CD4-positive, alpha-beta memory T cell (primary cell): Measurements from ENCODE around the gene TRIM72. TPM values are rescaled to one million over a fixed set of nuclear protein-coding genes. Genes with fewer than 3 reads are reported as not detected.

Experiments
- CTCF ChIA-PET: fragments of 350-600 bp; sonication (Branson Sonifier 250); formaldehyde crosslinking; loops from one replicate; lab custom pipeline; 2021; ENCODE audit warnings: inconsistent platforms; ENCODE audit not compliant: partially characterized antibody; lab: Charles Lee
- POLR2A ChIA-PET: fragments of 350-600 bp; sonication (Branson Sonifier 250); formaldehyde crosslinking; loops from one replicate; lab custom pipeline; 2021; ENCODE audit not compliant: partially characterized antibody; lab: Charles Lee
- DNase-seq, 5 donors: peaks; one replicate each; pipeline versions ENCODE4 v3.0.0 to v3.0.0-alpha.2; 2020 to 2022; ENCODE audit warnings: mixed read lengths in 1 of 5
- H3K27ac ChIP-seq: one replicate; pipeline ENCODE4 v1.7.0; 2013; ENCODE audit warnings: low read depth, low read length
- H3K27me3 ChIP-seq: 2 replicates; pipeline ENCODE4 v1.7.0; 2013; ENCODE audit warnings: mild to moderate bottlenecking, low read length, moderate library complexity; ENCODE audit not compliant: insufficient read depth
- H3K36me3 ChIP-seq: 2 replicates; pipeline ENCODE4 v1.7.0; 2013; ENCODE audit warnings: mild to moderate bottlenecking, low read length, moderate library complexity; ENCODE audit not compliant: insufficient read depth
- H3K4me1 ChIP-seq: 2 replicates; pipeline ENCODE4 v1.7.0; 2013; ENCODE audit warnings: mild to moderate bottlenecking, low read length, moderate library complexity; ENCODE audit not compliant: insufficient read depth
- H3K4me3 ChIP-seq, 2 donors: one replicate each; pipeline ENCODE4 v1.7.0; 2013; ENCODE audit warnings: low read length in 2 of 2, mild to moderate bottlenecking in 1 of 2
- H3K9me3 ChIP-seq, 2 donors: one replicate each; pipeline ENCODE4 v1.7.0; 2013; ENCODE audit warnings: low read length in 2 of 2, control low read depth in 1 of 2; ENCODE audit not compliant: control insufficient read depth in 1 of 2
- H3K27ac Mint-ChIP-seq, 7 donors: one replicate each; pipeline ENCODE4 v1.8.0; 2020 to 2021; ENCODE audit warnings: mixed read lengths in 7 of 7, mild to moderate bottlenecking in 6 of 7, inconsistent platforms in 3 of 7, moderate library complexity in 3 of 7
- H3K27me3 Mint-ChIP-seq, 2 donors: one replicate each; pipeline ENCODE4 v1.8.0; 2020 to 2021; ENCODE audit warnings: mixed read lengths in 2 of 2
- H3K36me3 Mint-ChIP-seq, 2 donors: one replicate each; pipeline ENCODE4 v1.8.0; 2020 to 2021; ENCODE audit warnings: mixed read lengths in 2 of 2, inconsistent platforms in 1 of 2, mild to moderate bottlenecking in 1 of 2
- H3K4me1 Mint-ChIP-seq, 4 donors: one replicate each; pipeline ENCODE4 v1.8.0; 2020 to 2021; ENCODE audit warnings: mixed read lengths in 4 of 4, mild to moderate bottlenecking in 1 of 4
- H3K4me3 Mint-ChIP-seq, 8 donors: one replicate each; pipeline ENCODE4 v1.8.0; 2020 to 2021; ENCODE audit warnings: mixed read lengths in 8 of 8, mild to moderate bottlenecking in 7 of 8, moderate library complexity in 6 of 8, inconsistent platforms in 3 of 8
- H3K9me3 Mint-ChIP-seq, 8 donors: one replicate each; pipeline ENCODE4 v1.8.0; 2020 to 2021; ENCODE audit warnings: mixed read lengths in 8 of 8, mild to moderate bottlenecking in 5 of 8, inconsistent platforms in 3 of 8, moderate library complexity in 1 of 8
- intact Hi-C: fragments of 100-400 bp; cut with micrococcal nuclease; formaldehyde crosslinking; loops from one replicate; pipeline ENCODE4 v1.15.1; 2023
- polyA plus RNA-seq, 2 donors: library from polyadenylated mRNA; unstranded; fragments of 300-500 nt; fragmentation: Illumina TruSeq; gene quantifications; one replicate each; pipeline ENCODE4 v1.2.3, GENCODE V29; 2021
- total RNA-seq, 2 experiments: library from RNA; stranded (reverse); gene quantifications; one replicate each; pipeline ENCODE4 v1.2.3, GENCODE V29; 2021

Gene TRIM72
- total and polyA plus RNA-seq, 4 experiments from 2014 or later, result not detected

- Histone ChIP-seq H3K27ac (no peak overlapping the region), H3K27me3 (peaks cover under 1% of the 10 kb centered on the region), H3K4me1 (no peaks in the 10 kb centered on the region), H3K9me3 (no peaks in the 10 kb centered on the region), H3K36me3 (no peaks in the 10 kb centered on the region), H3K4me3 (no peak overlapping the region)
- Mint-ChIP-seq H3K36me3 (no peaks in the 10 kb centered on the region), H3K27me3 (peaks cover 11 to 20% of the 10 kb centered on the region in 2 donors), H3K9me3 (no peaks in the 10 kb centered on the region), H3K4me3 (no peak overlapping the region), H3K4me1 (no peaks in the 10 kb centered on the region), H3K27ac (no peak overlapping the region)
- no peak for DNase-seq
- intact Hi-C loops, result no loop called here
- ChIA-PET POLR2A (no interaction called here), CTCF (interaction anchor here (1.4 kb wide), 1 partner anchor 646 kb away, joined by 3 read pairs; no protein-coding TSS in a partner anchor)
Observed at GRCh38 chr16:31223044-31223443, 9.1 kb downstream of the TRIM72 start.

GRCh38 chr16:31224092-31224955 lies 10.4 kb downstream of the TRIM72 start:
- Mint-ChIP-seq H3K4me3 (no peak overlapping the region), H3K27ac (no peak overlapping the region), H3K9me3 (no peaks in the 10 kb centered on the region), H3K4me1 (no peaks in the 10 kb centered on the region), H3K36me3 (no peaks in the 10 kb centered on the region), H3K27me3 (peaks cover 8 to 12% of the 10 kb centered on the region in 2 donors)
- no peak for DNase-seq
- Histone ChIP-seq H3K4me1 (no peaks in the 10 kb centered on the region), H3K27me3 (no peaks in the 10 kb centered on the region), H3K4me3 (no peak overlapping the region), H3K36me3 (no peaks in the 10 kb centered on the region), H3K27ac (no peak overlapping the region), H3K9me3 (no peaks in the 10 kb centered on the region)
- intact Hi-C loops, result no loop called here
- CTCF ChIA-PET, result interaction anchor here (1.4 kb wide), 1 partner anchor 645 kb away, joined by 3 read pairs; no protein-coding TSS in a partner anchor
- POLR2A ChIA-PET, result no interaction called here

GRCh38 chr16:31225193-31225592 lies 11.3 kb downstream of the TRIM72 start:
- H3K4me1 Mint-ChIP-seq, result no peaks in the 10 kb centered on the region
- Histone ChIP-seq H3K36me3 (no peaks in the 10 kb centered on the region), H3K27ac (no peak overlapping the region), H3K9me3 (no peaks in the 10 kb centered on the region), H3K4me3 (no peak overlapping the region), H3K4me1 (no peaks in the 10 kb centered on the region), H3K27me3 (no peaks in the 10 kb centered on the region)
- CTCF ChIA-PET, result no interaction called here
- no peak overlapping the region for H3K4me3 Mint-ChIP-seq
- POLR2A ChIA-PET, result no interaction called here
- no peak for DNase-seq
- no peaks in the 10 kb centered on the region for H3K9me3 Mint-ChIP-seq
- H3K27me3 Mint-ChIP-seq, result peaks cover 8 to 12% of the 10 kb centered on the region in 2 donors
- intact Hi-C loops, result no loop called here
- H3K36me3 Mint-ChIP-seq, result no peaks in the 10 kb centered on the region
- H3K27ac Mint-ChIP-seq, result no peak overlapping the region

- ChIA-PET POLR2A (no interaction called here), CTCF (interaction anchor here (0.7 kb wide), 1 partner anchor 100 kb away, joined by 5 read pairs; no protein-coding TSS in a partner anchor)
- Mint-ChIP-seq H3K9me3 (no peaks in the 10 kb centered on the region), H3K27me3 (no peaks in the 10 kb centered on the region), H3K4me3 (no peak overlapping the region), H3K27ac (no peak overlapping the region), H3K4me1 (no peaks in the 10 kb centered on the region), H3K36me3 (no peaks in the 10 kb centered on the region)
- intact Hi-C loops, result no loop called here
- Histone ChIP-seq H3K36me3 (no peaks in the 10 kb centered on the region), H3K27me3 (no peaks in the 10 kb centered on the region), H3K9me3 (no peaks in the 10 kb centered on the region), H3K4me3 (no peak overlapping the region), H3K4me1 (no peaks in the 10 kb centered on the region), H3K27ac (no peak overlapping the region)
- no peak for DNase-seq
Observed at GRCh38 chr16:31228206-31228605, 14.3 kb downstream of the TRIM72 start.

- DNase-seq, result no peak
- Mint-ChIP-seq H3K36me3 (no peaks in the 10 kb centered on the region), H3K4me1 (no peaks in the 10 kb centered on the region), H3K9me3 (peaks cover 0 to 4% (median 0%) of the 10 kb centered on the region in 8 donors), H3K4me3 (no peak overlapping the region), H3K27ac (no peak overlapping the region), H3K27me3 (no peaks in the 10 kb centered on the region)
- H3K27ac ChIP-seq, result no peak overlapping the region
- POLR2A ChIA-PET, result no interaction called here
- no peaks in the 10 kb centered on the region for H3K4me1 ChIP-seq
- CTCF ChIA-PET, result no interaction called here
- H3K4me3 ChIP-seq, result no peak overlapping the region
- H3K36me3 ChIP-seq, result no peaks in the 10 kb centered on the region
- no peaks in the 10 kb centered on the region for H3K9me3 ChIP-seq
- H3K27me3 ChIP-seq, result no peaks in the 10 kb centered on the region
- intact Hi-C loops, result no loop called here
Observed at GRCh38 chr16:31229501-31229900, 15.6 kb downstream of the TRIM72 start.

GRCh38 chr16:31238041-31238440 lies 24.1 kb downstream of the TRIM72 start:
- intact Hi-C loops, result no loop called here
- H3K4me1 Mint-ChIP-seq, result peaks cover 0 to 3% (median 0%) of the 10 kb centered on the region in 4 donors
- ChIA-PET CTCF (no interaction called here), POLR2A (no interaction called here)
- Histone ChIP-seq H3K4me1 (no peaks in the 10 kb centered on the region), H3K9me3 (no peaks in the 10 kb centered on the region), H3K27ac (no peak overlapping the region), H3K27me3 (no peaks in the 10 kb centered on the region), H3K36me3 (no peaks in the 10 kb centered on the region), H3K4me3 (no peak overlapping the region)
- peaks cover 0 to 9% (median under 1%) of the 10 kb centered on the region in 8 donors for H3K9me3 Mint-ChIP-seq
- no peaks in the 10 kb centered on the region for H3K36me3 Mint-ChIP-seq
- no peak for DNase-seq
- H3K27me3 Mint-ChIP-seq, result no peaks in the 10 kb centered on the region
- H3K27ac Mint-ChIP-seq, result no peak overlapping the region
- no peak overlapping the region for H3K4me3 Mint-ChIP-seq

GRCh38 chr16:31242206-31242605 lies 28.3 kb downstream of the TRIM72 start:
- Mint-ChIP-seq H3K27me3 (no peaks in the 10 kb centered on the region), H3K36me3 (no peaks in the 10 kb centered on the region), H3K27ac (no peak overlapping the region), H3K9me3 (peaks cover 0 to 2% (median 0%) of the 10 kb centered on the region in 8 donors), H3K4me1 (peaks cover 0 to 2% (median 0%) of the 10 kb centered on the region in 4 donors), H3K4me3 (no peak overlapping the region)
- Histone ChIP-seq H3K4me1 (no peaks in the 10 kb centered on the region), H3K9me3 (no peaks in the 10 kb centered on the region), H3K36me3 (no peaks in the 10 kb centered on the region), H3K27ac (no peak overlapping the region), H3K4me3 (no peak overlapping the region), H3K27me3 (no peaks in the 10 kb centered on the region)
- no peak for DNase-seq
- CTCF ChIA-PET, result interaction anchor here (0.6 kb wide), 1 partner anchor 13 kb away, joined by 4 read pairs; no protein-coding TSS in a partner anchor
- POLR2A ChIA-PET, result no interaction called here
- intact Hi-C loops, result no loop called here
